GM21526 (cell line): ENCODE measurements around the gene RPS6KA2.
"Not testable (repeated sequence)": the region's sequence is repeated elsewhere in the genome, so short reads cannot be mapped to it uniquely, and the experiment has no call there.

Source experiments
- ATAC-seq: cut with Tn5 transposase; IDR thresholded peaks from one replicate; pipeline ENCODE4 v1.9.1; 2021; ENCODE audit warnings: moderate library complexity; ENCODE audit not compliant: unreplicated experiment, low FRiP score

RPS6KA2 gene

DNA sequence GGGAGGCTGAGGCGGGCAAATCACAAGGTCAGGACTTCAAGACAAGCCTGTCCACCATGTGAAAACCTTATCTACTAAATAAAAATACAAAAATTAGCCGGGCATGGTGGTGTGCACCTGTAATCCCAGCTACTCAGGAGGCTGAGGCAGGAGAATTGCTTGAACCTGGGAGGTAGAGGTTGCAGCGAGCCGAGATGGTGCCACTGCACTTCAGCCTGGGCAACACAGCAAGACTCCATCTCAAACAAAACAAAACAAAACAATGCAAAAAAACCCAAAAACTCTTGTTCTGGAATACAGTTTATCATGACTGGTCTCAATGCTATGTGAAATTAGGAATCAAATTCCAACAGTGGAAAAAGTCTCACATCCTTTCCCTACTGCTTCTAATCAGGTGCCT, 264.6 kb downstream of the RPS6KA2 start:
- ATAC-seq, result not testable (repeated sequence)

DNA sequence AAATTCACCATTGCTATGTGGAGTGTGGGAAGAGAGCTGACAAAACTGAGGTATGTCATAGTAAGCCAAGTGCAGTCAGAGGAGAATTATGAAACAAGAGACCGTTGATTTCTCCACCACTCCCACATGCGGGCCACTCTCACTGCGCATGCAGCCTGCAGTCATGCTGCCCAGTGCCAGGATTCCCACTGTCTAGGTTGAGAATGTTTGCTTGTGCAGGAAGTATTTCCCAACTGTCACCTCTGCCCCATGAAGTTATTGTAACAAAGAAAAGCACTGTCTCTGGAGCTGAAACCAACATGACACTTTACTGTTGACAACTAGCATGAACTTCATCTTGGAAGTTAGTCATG, 266.0 kb downstream of the RPS6KA2 start:
- ATAC-seq, result no peak

- ATAC-seq, result no peak
Measured at GRCh38 chr6:166360243-166361076, 266.6 kb downstream of the RPS6KA2 start.
